NOMO-1 (cell line): ENCODE results near the gene KRTAP20-1.

ENCODE experiments used
- DNase-seq, 2 experiments: peaks; one replicate each; lab custom pipeline; 2025; ENCODE audit not compliant: unreplicated experiment in 2 of 2; lab: John Stamatoyannopoulos, UW

KRTAP20-1 gene

DNA sequence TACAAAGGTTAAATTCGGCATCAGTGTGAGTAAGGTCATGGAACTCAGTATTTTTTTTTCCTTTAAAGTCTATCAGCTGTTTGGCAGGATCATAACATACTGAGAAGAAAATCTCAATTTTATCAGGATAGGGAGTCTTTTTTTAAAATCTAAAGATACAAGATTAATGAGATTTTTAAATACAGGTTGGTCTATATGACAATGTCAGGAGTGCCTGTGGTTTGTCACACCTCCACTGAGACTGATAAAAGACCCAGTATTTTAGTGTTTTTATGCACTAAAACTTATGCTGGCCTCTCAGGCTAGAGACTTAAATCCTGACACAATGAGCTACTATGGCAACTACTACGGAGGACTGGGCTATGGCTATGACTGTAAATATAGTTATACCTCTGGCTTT lies 26.3 kb downstream of the KRTAP20-1 start, which contains the start of gene KRTAP20-3:
TSS of gene KRTAP20-3 (plus strand) at position 301 of the 400 bp plus-strand sequence.
- no peak for DNase-seq

- DNase-seq: no peak
Measured at GRCh38 chr21:30646904-30647414, 30.7 kb downstream of the KRTAP20-1 start.

DNA sequence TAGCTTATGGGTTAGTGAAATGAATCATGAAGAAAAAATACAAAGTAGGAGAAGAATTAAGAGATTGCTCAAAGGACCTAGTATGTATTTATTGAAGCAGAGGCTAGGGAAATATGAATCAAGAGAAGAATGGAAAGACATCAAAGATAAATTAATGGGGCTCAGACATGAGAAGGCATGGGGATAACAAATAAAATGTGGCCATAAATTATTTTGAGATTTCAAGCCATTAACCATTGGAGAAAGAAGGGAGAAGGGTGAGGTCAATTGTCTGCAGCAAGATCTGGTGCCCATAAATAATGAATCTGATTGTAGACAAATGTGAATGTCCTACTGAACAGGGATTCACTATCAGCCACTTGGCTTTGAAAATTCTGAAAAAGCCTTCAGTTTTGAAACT lies 36.7 kb downstream of the KRTAP20-1 start:
- DNase-seq: no peak
